ENCODE data around the gene AZI2. TPM values are rescaled to one million over a fixed set of nuclear protein-coding genes. Genes with fewer than 3 reads are reported as not detected.

Gene AZI2
- total RNA-seq, 2 experiments from 2014 or later: 27.4 to 31.5 TPM

GRCh38 chr3:28280781-28281180 lies 67.8 kb downstream of the AZI2 start:
- H3K4me1 ChIP-seq (ENCODE audit: insufficient read depth, low read length): no peaks in the 10 kb centered on the region
- ChIA-PET POLR2A (no interaction called here), CTCF (no interaction called here)
- no peaks in the 10 kb centered on the region for H3K9me3 Mint-ChIP-seq
- DNase-seq: no peak
- no peak overlapping the region for H3K27ac Mint-ChIP-seq
- no peaks in the 10 kb centered on the region for H3K27me3 Mint-ChIP-seq
- H3K27me3 ChIP-seq (ENCODE audit: control insufficient read depth in 1 of 2, insufficient read depth in 2 of 2, low read length in 2 of 2): no peaks in the 10 kb centered on the region
- peaks cover 11% of the 10 kb centered on the region for H3K36me3 Mint-ChIP-seq (ENCODE audit: low read depth)
- no peak overlapping the region for H3K4me3 ChIP-seq (ENCODE audit: low read length)
- TF ChIP-seq, protein P1, sequence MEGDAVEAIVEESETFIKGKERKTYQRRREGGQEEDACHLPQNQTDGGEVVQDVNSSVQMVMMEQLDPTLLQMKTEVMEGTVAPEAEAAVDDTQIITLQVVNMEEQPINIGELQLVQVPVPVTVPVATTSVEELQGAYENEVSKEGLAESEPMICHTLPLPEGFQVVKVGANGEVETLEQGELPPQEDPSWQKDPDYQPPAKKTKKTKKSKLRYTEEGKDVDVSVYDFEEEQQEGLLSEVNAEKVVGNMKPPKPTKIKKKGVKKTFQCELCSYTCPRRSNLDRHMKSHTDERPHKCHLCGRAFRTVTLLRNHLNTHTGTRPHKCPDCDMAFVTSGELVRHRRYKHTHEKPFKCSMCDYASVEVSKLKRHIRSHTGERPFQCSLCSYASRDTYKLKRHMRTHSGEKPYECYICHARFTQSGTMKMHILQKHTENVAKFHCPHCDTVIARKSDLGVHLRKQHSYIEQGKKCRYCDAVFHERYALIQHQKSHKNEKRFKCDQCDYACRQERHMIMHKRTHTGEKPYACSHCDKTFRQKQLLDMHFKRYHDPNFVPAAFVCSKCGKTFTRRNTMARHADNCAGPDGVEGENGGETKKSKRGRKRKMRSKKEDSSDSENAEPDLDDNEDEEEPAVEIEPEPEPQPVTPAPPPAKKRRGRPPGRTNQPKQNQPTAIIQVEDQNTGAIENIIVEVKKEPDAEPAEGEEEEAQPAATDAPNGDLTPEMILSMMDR (IDR thresholded peaks at IDR 0.05): no peak
- peaks cover 14% of the 10 kb centered on the region for H3K4me1 Mint-ChIP-seq (ENCODE audit: low read depth)
- H3K36me3 ChIP-seq (ENCODE audit: insufficient read depth, low read length): peaks cover 3% of the 10 kb centered on the region
- no peak overlapping the region for H3K27ac ChIP-seq (ENCODE audit: low read depth in 1 of 2, low read length in 2 of 2)
- intact Hi-C loops (cut with DNase I, micrococcal nuclease): no loop called here
- no peak for ATAC-seq (ENCODE audit: poor library complexity)
- no peak overlapping the region for H3K4me3 Mint-ChIP-seq
- H3K9me3 ChIP-seq (ENCODE audit: control insufficient read depth in 1 of 2, insufficient read depth in 1 of 2, low read length in 2 of 2): no peaks in the 10 kb centered on the region

DNA sequence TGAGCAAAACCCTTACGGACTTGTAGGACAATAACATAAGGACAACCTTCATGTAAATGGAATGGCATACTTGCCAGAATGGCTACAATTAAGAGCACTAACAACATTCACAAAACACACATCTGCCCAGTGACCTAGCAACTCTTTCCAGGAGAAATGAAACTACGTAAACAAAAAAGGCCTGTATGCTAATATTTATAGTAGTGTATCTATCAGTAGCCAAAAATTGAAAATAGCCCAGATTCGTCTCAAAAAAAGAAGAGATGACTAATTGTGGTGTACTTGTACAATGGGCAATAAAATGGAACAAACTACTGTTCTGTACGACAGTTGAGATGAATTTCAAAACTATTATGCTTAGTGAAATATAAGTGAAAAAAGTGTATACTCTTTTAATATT lies 68.9 kb downstream of the AZI2 start:
- peaks cover 6% of the 10 kb centered on the region for H3K4me1 Mint-ChIP-seq (ENCODE audit: low read depth)
- H3K36me3 Mint-ChIP-seq (ENCODE audit: low read depth): peaks cover 21% of the 10 kb centered on the region
- Histone ChIP-seq H3K27me3 (ENCODE audit: control insufficient read depth in 1 of 2, insufficient read depth in 2 of 2, low read length in 2 of 2) (no peaks in the 10 kb centered on the region), H3K4me3 (ENCODE audit: low read length) (no peak overlapping the region), H3K27ac (ENCODE audit: low read depth in 1 of 2, low read length in 2 of 2) (no peak overlapping the region), H3K4me1 (ENCODE audit: insufficient read depth, low read length) (no peaks in the 10 kb centered on the region), H3K9me3 (ENCODE audit: control insufficient read depth in 1 of 2, insufficient read depth in 1 of 2, low read length in 2 of 2) (no peaks in the 10 kb centered on the region), H3K36me3 (ENCODE audit: insufficient read depth, low read length) (peaks cover 5% of the 10 kb centered on the region)
- no peaks in the 10 kb centered on the region for H3K27me3 Mint-ChIP-seq
- H3K9me3 Mint-ChIP-seq: no peaks in the 10 kb centered on the region
- H3K27ac Mint-ChIP-seq: no peak overlapping the region
- no peak overlapping the region for H3K4me3 Mint-ChIP-seq
- DNase-seq (no peak), ATAC-seq (ENCODE audit: poor library complexity) (no peak)
- ChIA-PET CTCF (interaction anchor here (1.1 kb wide), 1 partner anchor 12 kb away, joined by 3 read pairs; no protein-coding TSS in a partner anchor), POLR2A (no interaction called here)
- intact Hi-C loops (cut with DNase I, micrococcal nuclease): no loop called here
- TF ChIP-seq, protein P1 (IDR thresholded peaks at IDR 0.05): no peak

GRCh38 chr3:28278918-28279317 lies 69.7 kb downstream of the AZI2 start:
- H3K36me3 ChIP-seq (ENCODE audit: insufficient read depth, low read length): peaks cover 5% of the 10 kb centered on the region
- ATAC-seq (ENCODE audit: poor library complexity) (no peak), DNase-seq (no peak)
- ChIA-PET POLR2A (no interaction called here), CTCF (interaction anchor here (1.1 kb wide), 1 partner anchor 11 kb away, joined by 3 read pairs; no protein-coding TSS in a partner anchor)
- H3K27ac ChIP-seq (ENCODE audit: low read depth in 1 of 2, low read length in 2 of 2): no peak overlapping the region
- Mint-ChIP-seq H3K36me3 (ENCODE audit: low read depth) (peaks cover 29% of the 10 kb centered on the region), H3K9me3 (peaks cover under 1% of the 10 kb centered on the region), H3K27ac (no peak overlapping the region), H3K4me1 (ENCODE audit: low read depth) (peaks cover 5% of the 10 kb centered on the region), H3K27me3 (no peaks in the 10 kb centered on the region), H3K4me3 (no peak overlapping the region)
- intact Hi-C loops (cut with DNase I, micrococcal nuclease): no loop called here
- peaks cover 0 to 5% of the 10 kb centered on the region in 2 experiments for H3K9me3 ChIP-seq (ENCODE audit: control insufficient read depth in 1 of 2, insufficient read depth in 1 of 2, low read length in 2 of 2)
- no peak overlapping the region for H3K4me3 ChIP-seq (ENCODE audit: low read length)
- no peaks in the 10 kb centered on the region for H3K27me3 ChIP-seq (ENCODE audit: control insufficient read depth in 1 of 2, insufficient read depth in 2 of 2, low read length in 2 of 2)
- TF ChIP-seq, protein P1 (IDR thresholded peaks at IDR 0.05): no peak
- no peaks in the 10 kb centered on the region for H3K4me1 ChIP-seq (ENCODE audit: insufficient read depth, low read length)

Measured in CD4-positive, alpha-beta T cell (primary cell).